NCI-H1417 (cell line): Measurements from ENCODE around the gene DRGX.

Source experiments
- DNase-seq, 3 experiments: peaks; one replicate each; lab custom pipeline; 2025; lab: John Stamatoyannopoulos, UW

The DRGX gene

DNA sequence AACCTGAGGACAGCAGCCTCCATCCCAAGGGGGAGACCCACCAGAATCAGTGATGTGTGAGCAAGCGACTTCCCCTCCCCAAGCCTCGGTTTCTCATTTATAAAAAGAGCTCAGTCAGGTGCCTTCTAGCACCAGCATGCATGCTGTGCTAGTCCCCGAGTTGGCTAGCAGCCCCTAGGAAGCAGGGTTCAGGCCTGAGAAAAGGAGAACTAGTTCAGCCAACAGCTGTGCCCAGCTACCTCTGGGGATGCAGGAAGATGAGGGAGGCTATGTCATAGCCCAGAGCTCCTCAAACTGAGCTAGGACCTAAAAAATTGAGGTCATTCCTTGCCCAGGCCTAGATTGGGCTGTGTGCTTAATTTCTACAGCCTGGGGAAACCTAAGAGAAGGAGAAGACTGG lies 13.7 kb downstream of the DRGX start:
- DNase-seq: no peak

DNA sequence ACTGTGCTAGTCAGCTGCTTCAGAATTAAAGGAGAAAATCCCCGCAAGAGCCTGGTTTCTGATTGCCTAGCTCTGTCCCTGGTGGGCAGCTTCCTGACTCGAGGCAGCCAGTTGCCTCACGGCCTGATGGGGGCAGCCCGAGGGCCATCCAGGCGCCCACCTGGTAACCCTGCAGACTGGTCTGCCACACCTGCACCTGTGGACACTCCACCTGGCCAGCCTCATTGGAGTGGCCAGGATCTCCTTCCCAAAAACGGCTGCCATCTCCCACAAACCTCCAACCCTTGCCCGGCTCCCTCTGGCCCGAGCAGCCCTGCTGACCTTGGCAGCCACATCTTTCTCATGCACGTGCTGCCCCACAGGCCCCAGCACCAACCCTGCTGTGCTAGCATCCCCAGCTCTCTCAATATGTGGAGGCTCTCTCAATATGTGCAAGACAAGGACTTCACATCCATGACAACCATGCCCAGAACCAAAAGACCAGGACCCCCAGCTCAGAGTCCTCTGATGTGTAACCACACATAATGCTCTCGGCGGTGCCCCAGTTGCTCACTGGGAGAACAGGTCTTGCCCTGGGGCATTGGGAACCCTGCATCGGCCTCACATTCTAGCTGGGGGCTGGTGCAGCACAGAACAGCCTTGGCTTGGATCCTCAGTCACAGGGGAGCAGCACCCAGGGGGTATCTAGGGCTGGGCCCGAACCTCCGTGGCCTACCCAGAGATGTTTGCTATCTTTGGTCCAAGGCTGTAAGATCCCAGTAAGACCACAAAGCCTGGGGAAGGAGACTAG lies 14.6 kb downstream of the DRGX start:
- DNase-seq: no peak

DNA sequence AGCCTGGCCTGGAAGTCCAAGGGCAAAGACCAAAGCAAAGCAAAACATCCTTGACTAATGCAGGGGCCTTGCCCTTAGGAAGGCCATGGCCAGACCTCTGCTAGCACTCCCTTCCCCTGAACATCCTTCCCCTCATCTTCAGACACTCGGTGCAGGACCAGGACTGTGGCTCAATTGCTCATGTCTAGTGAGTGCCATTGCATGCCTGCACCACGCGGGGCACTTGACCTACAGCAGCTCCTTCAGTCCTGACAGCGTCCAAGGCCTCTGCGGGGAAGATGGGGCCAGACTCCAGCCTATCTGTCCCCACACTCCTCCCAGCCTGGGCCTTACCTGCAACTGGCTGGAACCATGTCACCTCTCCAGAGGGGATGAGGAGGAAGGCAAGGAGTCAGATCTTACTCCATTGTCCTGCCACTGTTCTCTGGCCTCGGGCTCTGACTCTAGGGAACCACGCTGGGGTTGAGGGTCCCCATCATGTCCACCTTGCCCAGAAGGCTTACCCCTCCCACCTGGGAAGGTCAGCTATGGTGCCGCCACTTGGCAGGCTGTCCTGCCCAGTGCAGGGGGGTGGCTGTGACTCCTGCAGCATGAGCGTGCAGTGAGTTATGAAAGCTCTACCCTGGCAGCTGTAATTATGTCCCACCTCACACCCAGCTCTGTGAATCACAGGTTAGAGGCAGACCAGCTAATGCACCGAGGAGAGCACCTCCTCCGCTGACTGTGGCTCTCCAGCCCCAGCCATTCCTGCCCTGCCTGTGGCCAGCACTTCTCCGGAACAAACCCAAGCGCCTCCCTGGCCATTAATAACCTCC lies 16.1 kb downstream of the DRGX start:
- DNase-seq: no peak

DNA sequence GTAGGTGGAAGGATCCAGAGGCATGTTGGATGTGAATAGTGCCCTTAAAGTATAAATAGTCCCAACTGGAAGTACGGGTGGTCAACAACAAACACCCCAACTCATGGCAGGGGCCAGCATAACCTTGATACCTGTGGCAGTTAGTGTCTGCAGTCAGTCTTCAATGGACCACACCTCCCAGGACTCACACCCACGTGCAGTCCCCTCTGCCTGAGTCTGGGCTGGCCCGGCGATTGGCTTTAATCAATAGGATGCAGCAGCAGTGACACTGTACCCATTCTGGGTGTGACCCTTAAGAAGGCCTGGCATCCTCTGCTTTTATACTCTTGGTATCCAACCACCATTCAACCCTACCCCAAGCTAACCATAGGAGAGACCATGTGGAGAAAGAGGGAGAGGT lies 18.6 kb downstream of the DRGX start:
- DNase-seq: no peak

DNA sequence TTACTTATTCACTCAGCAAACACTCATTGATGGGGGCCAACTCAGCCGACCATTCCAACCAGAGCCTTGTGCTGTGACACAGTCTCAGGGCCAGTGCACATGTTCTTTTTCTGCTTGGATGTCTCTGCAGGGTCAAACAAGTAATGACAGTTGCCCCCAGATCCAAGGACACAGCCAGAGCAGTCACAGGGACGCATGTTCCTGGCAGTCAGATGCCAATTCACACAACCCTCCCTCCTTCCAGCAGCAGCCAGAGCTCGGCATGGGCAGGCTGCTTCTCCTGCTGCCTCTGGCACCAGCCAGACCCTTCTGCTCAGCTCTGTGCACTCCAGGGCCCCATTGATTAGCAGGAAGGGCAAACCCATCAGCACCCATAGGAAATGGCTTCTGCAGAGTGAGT lies 20.3 kb downstream of the DRGX start:
- DNase-seq: no peak

DNA sequence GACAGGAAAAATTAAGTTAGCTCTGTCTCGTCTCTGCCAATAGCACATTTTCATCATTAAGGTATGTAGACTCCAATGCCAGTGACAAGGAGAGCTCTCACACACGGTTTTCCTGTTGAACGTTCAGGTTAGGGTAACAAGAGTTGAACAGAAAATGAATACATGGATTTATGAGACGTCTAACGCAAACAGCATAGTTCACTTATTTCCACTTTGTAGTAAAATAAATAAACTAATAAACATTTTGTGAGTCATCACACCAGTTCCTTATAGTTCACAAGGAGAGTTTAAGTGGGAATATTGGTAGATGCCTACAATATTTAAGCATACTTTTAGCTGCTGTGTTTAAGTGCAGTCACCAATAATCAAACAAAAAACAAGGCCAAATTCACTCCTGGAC lies 21.1 kb downstream of the DRGX start:
- DNase-seq: no peak

DNA sequence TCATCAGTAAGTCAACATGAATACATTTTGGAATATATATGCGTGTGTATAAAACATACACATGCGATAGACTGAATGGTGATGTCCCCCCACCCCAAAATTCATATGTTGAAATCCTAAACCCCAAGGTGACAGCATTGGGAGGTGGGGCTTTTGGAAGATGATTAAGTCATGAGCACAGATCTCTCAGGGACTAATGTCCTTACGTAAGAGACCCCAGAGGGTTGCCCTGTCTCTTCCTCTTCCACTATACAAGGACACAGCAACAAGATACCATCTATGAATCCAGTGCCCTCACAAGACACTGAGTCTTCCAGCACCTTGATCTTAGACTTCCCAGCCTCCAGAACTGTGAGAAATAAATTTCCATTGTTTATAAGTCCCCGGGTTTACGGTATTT lies 22.5 kb downstream of the DRGX start:
- DNase-seq: no peak

DNA sequence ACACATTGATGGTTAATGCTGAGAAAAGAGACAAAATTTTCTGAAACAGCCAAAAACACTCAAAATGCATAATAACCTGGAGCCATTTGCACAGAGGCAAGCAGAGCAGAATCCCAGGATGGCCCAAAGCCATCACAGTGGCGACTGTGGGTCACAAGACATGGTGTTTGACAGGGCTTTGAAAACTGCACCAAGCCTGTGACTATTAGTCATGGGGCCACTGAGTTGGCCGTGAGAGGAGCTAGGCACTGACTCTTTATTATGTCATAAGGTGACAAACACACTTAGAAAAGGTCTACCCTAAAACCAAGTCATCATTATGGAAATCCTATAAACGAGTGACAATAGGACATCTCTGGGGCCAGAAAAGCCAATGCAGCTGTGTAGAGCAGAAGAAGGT lies 23.9 kb downstream of the DRGX start:
- DNase-seq: no peak

DNA sequence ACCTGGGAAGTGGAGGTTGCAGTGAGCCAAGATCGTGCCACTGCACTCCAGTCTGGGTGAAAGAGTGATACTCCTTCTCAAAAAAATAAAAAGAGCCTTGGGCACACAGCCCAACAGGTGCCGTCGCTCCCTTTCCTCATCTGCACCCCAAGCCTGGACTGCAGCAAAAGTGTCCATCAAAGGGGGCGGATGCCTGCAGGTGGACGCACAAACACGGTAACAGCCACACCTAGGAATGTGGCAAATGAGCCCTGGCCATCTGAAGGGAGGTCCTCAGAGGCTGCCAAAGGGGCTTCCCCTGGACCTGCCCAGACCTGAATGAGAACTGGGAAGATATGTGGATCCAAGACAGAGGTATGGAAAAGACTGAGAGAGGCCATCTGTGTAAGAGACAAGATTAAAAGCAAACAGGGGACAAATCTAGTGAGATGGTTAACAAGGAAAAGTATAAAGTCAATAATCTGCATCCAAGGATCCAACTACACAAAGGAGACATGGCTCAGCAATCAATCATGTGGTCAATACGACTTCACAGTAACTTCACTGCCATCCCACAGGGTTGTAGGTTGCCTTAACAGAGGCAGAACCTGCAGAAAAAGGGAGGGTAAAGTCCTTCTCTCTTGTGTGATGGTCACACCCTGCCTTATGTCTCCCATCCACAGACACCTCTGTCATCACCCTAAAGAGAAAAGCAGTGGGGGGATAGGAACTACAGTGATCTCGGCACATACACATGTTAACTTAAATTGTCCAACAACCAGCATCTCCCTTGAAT lies 25.4 kb downstream of the DRGX start:
- no peak for DNase-seq

DNA sequence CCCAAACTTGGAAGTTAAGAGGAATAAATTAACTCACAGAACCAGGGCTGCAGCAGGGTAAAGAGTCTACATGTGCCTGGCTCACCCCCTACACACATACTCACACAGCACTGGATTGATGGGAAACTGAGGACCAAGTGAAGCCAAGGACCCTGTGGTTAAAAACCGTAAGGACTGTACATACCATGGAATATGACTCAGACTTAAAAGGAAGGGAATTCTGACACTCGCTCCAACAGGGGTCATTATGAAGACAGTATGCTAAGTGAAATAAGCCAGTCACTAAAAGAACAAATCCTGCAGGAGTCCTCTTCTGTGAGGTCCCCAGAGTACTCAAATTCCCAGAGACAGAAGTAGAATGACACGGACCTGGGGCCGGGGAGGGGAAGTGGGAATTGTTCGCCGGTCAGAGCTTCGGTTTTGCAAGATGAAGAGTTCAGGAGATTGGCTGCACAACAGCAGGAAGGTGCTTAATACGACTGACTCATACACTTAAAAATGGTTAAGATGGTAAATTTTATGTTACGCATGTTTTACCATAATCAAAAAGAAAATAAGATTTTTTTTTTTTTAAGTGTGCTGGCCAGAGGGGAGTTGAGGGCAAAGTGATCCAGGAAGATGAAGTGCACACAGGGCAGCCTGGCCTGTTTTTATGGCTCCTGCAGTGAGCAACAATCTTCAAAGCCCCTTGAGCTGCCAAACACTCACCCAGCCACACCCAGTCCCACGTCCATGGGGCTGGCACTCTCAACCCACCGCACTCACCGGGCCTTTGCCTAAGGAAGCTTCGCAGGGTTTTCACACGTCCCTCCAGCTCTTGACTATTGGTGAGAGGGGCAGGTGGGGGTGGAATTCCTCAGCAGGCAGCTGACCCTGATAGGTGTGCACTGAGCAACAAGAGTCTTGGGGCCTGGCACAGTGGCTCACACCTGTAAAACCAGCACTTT lies 26.4 kb downstream of the DRGX start:
- no peak for DNase-seq

DNA sequence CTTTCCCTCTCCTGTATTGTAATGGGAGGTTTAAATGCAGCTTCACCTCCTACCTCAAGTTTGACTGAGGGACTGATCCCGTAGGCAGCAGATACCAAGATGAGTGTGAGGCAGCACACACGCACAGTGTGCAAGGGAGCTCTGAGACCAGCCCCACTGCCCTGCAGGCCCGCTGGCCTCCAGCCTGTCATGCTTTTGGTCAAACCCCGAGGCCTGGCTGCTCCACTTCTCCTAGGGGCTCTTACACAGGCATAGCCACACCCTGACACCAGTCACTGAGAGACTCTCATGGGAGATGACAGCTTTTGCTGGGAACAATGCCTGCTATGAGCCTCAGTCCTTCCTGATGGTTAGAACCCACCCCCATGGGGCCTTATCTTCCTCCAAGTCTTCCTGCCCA lies 27.6 kb downstream of the DRGX start:
- DNase-seq: no peak

DNA sequence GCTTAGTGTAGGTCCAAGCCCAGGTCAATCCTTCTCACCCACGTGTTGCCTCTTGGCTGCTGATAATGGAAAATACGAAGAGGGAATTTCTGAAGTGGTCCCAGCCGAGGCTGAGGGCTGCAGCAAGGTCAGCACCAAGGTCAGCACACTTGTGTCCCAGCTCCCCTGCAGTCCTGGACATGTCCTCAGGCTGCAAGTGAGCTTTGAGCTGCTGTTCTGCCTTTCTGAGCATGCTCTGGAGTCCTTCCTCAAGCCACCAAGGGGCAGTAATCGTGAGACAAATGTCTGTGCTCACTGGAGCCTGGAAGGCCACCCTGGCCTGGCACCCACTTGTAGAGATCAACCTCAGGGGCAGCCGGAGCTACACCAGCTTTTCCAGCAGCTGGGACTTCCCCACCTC lies 28.3 kb downstream of the DRGX start:
- DNase-seq: no peak

DNA sequence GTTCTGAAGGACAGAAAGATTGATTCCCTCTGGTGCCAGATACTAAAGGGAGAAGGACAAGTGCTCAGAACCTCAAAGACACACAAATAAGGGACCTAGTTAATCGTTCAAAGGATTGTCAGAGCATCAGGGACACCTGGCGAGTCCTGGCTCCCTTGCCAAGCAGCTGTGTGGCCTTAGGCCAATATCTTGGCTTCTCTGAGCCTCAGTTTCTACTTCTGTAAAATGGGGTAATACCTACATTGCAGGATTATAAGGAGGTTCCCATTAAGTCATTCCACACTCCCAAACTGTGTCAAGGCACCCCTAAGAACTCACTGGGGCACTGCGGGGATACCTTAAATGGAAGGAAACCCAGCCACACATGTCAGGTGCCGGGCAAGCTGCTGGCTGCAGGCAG lies 29.4 kb downstream of the DRGX start:
- DNase-seq: no peak

DNA sequence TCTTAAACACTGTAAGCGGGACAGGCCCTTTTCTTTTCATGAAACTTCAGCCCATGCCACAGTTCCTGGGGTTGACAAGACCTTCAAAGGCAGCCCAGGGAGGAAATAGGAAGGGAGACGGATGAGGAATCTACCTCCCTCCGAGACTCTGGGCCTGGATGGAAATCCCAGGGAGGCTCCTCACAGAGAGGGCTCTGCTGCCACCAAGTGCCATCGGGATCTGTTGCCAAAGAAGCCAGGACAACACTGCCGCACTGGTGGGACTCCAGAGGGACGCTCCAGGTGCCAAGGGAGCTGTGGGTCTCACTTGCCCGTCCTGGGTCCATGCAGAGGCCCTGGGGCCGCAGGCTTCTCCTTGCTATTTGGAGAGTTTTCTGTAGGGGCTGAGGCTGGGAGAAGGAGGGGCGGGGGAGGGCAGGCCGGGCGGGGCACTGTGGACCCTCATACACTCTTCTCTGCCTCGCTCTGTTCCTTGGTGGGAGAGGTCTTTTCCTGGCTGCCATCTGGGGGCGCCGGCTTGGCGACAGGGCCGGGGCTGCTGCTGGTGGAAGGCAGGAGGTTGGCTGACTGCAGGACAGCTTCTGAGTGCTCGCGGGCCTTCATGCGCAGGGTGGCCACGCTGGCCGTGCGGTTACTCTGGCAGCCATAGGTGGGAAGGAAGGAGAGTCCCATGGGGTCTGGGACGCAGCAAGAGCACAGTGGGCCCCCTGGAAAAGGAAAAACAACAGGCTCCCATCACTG lies 30.0 kb downstream of the DRGX start:
- no peak for DNase-seq

DNA sequence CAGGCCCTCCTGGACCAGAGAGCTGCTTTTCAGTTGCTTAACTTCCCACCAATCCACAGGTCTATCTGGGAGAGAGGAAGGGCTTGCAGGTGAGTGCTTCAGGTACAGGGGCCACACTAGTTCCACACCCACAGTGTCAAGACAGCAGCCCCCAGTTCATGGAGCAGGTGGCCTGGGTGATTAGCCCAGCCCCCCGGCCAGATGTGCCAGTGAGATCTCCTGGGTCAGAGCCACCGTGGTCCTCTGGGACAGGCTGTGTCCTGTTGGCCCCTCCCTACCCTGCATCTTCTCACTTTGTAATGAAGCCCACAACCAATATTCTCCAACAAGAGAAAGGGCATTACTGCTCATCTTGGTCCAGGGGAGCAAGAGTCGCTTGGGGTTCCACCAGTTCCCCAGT lies 30.6 kb downstream of the DRGX start:
- DNase-seq: no peak

DNA sequence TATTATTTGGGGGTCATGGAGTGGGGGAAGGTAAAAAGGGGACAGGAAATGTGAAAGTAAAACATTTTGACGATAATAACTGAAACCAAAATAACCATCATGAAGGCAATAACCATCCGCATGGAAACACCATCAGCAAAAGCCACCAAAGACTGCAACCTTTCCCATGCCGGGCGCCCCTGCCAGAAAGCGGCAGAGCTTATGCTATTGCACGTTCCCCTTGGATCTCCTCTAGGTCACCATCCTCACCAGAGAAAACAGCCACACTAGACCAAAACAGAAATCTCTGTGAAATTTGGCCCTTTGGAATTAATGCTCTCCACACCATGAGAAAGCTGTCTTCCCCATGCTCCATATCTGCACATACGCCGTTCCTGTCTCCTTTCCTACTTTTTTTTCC lies 31.1 kb downstream of the DRGX start:
- DNase-seq: no peak

DNA sequence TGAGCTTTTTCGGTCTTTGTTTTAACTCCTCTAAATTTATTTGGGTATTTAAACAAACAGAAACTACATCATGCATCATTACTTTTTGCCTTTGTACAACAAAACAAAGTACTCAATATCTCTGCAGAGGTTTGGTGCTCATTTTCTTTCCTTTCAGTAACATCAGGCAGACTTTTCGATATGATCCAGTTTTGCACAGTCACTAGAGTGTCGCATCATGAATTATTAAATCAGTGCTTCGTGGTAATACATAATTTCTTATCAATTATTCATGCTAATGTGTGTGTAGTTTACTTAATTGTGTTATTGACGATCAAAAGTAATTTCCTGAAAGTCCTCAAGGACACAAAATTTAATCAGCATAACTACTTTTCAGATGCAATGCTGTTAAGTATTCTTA lies 31.8 kb downstream of the DRGX start:
- no peak for DNase-seq

DNA sequence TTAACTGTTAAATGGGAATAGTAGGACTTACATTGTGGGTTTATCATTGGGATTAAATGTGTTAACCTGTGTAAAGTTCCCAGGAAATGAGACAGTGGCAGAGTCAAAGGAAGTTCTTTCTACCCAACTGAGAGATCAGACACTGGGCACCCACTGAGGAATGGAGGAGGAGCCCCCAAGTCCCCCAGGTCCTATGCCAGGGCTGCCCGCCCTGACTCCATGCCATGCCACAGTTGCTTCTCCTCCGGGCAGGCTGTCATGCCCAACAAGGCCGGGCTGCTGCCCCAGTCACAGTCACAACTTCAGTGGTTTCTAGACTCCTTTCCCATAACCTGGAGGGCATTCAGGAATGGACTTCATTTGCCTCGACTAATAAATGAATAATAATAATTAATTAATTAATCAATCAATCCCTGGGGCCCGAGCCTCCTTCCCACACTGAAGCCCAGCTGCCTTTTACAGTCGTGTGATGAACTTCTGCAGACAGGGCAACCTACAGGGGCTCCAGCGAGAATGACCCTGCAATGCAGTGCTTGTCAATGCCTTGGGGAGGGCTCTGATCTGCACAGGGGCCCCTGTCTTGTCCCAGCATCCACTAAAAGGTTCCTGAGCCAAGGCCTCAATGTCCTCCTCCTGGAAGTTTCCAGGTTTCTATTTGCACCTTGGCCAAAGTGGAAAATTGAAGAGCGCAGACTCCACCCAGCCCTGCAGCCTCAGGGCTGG lies 32.4 kb downstream of the DRGX start:
- no peak for DNase-seq

DNA sequence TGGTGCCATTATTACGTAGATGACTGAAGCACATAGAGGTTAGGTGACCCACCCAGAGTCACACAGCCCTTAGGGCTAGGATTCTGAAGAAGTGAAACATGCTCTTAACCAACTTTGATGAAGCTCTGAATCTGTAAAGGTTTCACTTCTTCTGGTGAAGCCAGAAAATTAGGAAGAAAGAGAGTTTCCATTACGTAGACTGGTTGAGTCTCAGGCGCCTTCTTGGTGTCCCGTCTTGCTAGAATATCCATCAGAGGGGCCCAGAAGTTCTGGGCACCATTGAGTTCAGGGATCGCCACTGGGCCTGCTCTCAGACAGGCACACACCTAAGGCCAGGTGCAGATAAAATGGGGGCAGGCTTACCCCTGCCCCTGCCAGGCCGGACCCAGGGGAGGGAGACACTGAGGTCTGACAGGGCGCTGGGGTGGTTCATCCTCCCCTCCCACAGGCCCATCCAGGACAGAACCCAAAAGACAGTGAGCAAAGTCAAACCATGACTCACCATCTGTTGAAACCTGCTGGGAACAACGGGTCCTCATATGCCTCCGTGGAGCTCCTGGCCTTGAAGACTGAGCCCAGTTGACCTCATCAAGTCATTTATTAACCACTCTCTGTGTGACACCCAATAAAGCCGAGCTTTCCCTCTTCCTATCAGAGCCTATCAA lies 33.2 kb downstream of the DRGX start:
- no peak for DNase-seq
